ENCODE results near the gene ARHGAP23.
"Not testable (repeated sequence)": the region's sequence is repeated elsewhere in the genome, so short reads cannot be mapped to it uniquely, and the experiment has no call there.

ARHGAP23 gene

DNA sequence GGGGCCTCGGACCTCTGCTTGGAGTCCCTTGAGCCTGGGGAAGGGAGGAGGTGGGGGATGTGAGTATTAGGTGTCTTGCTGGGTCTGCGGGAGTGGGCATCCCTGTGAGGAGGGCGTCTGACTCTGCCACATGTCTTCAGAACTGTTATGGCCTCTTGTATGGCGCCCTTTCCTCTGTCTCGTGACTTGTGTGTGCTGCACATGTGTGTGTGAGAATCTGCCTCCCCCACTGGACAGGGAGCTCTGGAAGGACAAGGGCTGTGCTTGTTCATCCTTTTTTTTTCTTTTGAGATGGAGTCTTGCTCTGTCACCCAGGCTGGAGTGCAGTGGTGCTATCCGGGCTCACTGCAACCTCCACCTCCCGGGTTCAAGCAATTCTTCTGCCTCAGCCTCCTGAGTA is 33.4 kb downstream of the ARHGAP23 start:
- DNase-seq = no peak

DNA sequence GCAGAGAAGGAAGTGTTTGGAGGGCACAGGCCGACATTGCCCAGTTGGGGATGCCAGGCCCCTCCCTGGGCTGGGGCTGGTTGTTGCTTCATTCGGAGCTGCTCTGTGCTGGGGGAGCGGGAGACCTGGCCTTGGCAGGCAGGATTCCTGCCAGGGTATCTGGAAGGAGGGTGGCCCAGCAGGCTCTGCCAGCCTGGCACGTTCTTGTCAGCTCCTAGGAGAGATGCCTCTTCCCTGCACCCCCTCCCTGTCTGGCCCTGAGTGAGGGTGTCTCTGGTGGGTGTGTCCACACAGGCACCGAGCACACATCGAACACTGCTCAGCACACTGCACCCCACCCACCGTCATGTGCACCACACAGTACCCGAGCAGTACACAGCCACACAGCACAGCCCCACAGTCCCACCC is 35.2 kb downstream of the ARHGAP23 start:
- no peak for DNase-seq

DNA sequence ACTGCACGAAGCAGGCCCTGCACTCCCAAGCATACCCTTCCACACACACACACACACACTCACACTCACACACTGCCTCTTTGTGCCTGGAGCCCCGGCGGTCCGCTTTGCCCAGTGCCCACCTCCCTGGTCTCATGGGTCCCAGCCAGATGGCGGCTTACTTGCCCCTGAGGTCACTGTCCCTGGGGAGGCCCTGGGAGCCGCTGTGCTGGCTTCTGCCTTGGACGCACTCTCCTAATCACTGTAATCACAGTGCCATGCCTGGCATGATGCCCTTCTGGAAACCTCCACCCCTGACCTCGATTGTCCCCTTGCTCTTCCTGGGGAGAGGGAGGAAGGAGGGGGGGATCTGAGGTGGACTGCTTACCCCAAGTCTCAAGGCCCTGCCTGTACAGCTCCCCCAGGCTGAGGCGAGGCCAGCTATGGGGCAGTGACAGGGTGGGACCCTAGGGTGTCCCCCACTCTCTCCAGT is 36.0 kb downstream of the ARHGAP23 start:
- DNase-seq = no peak

DNA sequence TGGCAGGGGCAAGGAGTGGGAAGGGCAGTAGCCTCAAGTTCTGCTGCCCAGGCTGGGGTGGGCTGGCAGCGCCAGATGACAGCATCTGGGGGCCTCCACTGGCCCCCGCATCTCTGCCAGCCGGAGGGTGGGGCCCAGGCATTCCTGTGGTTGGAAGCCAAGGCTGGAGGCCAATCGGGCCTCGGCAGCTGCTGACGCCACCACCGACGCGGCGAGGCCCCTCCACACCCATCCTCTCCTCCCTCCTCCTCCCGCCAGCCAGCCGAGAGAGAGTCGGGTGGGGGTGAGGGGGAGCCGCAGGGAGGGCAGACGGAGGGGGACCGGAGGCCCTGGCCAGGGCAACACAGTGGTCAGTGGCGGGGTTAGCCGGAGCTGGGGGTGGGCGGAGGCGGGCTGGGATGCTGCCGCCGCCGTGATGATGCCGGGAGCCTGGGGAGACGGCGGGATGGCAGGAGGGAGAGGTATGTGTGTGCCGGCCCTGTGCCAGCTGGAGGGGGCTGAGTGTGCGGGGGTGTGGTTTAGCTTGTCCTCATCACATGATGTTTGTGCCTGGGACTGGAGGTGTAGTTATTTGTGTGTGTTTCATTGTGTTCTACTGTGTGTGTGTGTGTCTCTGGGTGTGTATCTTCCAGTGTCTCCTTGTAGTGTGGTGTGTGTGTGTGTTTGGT is 36.6 kb downstream of the ARHGAP23 start:
- DNase-seq = no peak

DNA sequence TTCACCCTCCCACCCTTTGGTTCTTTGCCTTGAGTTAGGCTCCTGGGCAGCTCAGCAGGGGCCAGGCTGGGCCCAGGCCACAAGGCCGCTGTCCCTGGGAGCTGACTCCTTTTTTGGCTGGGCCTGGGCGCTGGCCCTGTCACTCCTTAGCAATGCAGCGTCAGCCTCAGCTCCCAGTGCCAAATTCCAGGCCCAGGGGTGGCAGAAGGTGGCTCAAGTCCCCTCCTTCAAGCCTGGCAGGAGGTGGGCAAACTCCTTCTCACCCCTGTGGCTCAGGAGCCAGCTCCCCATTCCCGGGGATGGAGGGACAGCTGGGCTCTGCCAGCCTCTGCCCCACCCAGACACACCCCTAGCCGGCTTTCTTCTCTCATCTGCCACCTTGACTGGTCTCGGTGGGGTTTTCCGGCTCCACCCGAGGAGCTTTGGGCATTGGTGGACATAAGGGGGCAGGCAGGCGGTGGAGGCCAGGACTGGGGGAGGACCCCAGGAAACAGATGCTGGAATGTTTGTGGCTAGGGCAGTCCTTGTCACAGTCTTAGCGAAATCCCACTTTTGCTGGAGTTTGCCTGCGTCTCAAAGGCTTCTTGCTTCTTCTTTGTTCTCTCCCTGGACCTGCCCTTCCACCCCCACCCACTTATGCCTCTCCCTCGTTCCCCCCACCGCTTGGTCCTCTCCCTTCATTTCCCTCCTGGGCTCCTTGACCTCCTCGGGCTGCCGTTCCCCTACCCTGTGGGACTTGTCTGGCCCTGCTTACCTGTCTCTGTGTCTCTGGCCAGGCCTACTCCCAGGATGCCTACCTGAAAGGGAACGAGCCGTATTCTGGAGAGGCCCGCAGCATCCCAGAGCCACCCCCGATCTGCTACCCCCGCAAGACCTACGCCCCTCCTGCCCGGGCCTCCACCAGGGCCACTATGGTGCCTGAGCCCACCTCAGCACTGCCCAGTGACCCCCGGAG is 37.4 kb downstream of the ARHGAP23 start:
- no peak for DNase-seq

DNA sequence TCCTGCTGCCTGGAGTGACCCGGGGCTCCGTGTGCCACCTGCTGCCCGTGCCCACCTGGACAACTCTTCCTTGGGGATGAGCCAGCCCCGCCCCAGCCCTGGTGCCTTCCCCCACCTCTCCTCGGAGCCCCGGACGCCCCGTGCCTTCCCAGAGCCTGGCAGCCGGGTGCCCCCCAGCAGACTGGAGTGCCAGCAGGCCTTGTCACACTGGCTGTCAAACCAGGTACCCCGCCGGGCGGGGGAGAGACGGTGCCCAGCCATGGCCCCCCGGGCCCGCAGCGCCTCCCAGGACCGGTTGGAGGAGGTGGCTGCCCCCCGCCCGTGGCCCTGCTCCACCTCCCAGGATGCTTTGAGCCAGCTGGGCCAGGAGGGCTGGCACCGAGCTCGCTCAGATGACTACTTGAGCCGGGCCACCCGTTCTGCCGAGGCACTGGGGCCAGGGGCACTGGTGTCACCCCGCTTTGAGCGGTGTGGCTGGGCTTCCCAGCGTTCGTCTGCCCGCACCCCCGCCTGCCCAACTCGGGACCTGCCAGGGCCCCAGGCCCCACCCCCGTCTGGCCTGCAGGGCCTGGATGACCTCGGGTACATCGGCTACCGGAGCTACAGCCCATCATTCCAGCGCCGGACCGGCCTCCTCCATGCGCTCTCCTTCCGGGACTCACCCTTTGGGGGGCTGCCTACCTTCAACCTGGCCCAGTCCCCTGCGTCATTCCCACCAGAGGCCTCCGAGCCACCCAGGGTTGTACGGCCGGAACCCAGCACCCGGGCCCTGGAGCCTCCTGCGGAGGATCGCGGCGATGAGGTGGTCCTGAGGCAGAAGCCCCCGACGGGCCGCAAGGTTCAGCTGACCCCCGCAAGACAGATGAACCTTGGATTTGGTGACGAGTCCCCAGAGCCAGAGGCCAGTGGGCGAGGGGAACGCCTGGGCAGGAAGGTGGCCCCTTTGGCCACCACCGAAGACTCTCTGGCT is 38.4 kb downstream of the ARHGAP23 start:
- DNase-seq = no peak

DNA sequence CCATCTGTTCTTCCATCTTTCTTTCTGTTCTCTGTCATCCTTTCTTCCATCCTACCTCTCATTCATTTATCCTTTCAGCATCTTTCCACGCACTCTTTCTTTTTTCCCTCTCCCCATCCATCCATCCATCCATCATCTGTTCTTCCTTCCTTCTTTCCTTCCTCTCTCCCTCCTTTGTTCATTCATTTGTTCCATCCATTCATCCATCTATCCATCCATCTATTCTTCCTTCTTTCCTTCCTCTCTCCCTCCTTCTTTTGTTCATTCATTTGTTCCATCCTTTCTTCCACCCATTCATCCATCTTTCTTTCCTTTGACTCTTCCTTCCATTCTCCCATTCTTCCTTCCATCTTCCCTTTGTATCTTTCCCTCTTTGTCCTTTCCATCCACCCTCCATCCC is 39.2 kb downstream of the ARHGAP23 start:
- no peak for DNase-seq

DNA sequence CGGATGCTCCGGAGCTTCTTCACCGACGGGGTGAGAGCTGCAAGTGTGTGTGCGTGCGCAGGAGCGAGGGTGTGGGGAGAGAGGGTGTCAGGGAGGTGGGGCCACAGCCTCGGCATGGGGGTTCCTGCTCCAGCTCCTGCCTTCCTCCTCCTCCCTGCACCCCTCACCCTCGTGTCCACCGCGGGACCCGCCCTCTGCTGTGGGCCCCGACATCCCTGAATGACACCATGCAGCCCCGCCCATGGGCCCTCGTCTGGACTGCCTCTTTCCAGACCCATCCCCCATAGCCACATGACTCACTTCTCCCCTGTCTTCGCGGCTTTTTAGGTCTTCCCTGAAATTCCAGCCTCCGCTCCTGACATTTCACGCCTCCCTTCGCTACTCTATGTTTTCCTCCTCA is 41.6 kb downstream of the ARHGAP23 start:
- DNase-seq = no peak

DNA sequence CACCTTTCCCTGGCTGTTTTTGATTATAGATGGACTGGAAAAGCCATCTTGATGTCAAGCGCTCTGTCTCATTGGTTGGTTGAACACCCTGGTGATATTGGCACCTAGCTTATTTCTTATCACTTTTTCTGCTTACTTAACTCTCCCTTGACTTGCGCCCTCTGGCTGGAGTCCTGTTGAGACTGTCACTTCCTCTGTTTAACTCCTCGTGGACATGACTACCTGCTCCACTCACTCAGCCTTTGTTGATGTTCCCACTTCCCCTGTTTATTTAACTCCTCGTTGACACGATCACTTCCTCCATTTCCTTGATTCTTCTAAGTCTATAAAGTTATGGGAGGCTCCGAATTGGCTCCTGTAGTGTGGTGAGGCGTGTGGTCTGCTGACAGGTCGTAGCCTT is 43.0 kb downstream of the ARHGAP23 start:
- not testable (repeated sequence) for DNase-seq

DNA sequence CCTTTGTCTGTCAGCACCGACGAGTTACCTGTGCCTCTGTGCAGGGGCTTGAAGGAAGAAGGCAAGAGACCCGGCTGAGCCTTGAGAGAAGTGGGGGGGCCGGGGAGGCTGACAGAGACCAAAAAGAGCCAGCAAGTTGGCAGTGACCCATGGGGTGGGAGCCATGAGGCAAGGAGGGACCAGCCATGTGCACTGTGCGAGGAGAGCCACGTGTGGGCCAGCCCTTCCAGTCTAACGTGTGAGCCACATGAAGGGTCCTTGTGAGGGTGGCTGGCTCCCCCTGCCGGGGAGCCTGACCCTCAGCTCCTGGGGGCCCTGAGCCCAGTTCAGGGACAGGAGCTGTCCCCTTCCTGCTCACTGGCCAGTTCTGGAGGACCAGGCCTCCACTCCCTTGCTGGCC is 46.4 kb downstream of the ARHGAP23 start:
- not testable (repeated sequence) for DNase-seq

DNA sequence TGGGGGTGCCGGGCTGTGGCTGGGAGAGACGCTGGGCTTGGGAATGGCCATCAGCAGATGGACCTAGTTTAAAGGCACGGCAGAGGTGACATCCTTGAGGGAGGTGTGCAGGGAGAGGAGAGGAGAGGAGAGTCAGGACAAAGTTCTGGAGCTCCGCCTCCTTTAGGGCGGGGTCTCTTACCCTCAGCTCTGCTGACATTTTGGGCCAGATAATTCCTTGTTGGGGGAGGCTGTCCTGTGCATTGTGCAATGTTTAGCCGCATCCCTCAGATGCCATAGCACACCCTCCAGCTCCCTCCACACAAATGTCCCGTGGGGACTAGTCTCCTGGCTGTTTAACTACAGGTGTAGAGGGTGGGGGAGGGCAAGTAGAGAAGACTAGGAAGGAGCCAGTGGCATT is 48.3 kb downstream of the ARHGAP23 start:
- no peak for DNase-seq

DNA sequence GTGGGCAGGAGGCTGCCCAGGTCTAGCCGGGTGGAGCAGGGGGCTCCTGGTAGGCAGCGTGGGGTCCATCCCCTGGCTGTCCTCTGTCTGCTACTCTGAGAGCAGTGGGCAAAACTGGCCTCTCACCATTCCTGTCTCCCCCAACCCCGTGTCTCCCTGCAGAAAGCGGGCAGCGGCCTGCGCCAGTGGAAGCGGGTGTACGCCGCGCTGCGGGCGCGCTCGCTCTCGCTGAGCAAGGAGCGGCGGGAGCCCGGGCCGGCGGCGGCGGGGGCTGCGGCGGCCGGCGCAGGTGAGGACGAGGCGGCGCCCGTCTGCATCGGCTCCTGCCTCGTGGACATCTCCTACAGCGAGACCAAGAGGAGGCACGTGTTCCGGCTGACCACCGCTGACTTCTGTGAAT is 49.2 kb downstream of the ARHGAP23 start:
- not testable (repeated sequence) for DNase-seq

DNA sequence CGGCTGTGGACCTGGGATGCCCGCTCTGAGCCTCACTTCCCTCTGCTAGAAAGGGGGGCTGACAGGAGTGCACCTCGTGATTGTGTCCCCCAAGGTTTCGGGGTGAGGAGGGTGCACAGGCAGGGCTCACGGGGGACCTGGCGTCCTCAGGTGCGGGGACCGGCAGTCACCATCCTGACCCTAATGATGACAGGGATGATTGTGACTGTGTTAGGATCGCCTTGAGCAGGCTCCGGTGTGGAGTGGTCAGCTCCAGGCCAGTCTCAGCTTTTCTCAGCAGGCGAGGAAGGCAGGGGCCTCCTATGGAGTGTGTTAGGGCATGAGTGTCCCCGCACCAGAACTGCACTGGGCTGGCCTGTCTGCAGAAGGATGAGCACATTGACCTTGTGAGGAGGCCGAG is 49.7 kb downstream of the ARHGAP23 start:
- DNase-seq = not testable (repeated sequence)

DNA sequence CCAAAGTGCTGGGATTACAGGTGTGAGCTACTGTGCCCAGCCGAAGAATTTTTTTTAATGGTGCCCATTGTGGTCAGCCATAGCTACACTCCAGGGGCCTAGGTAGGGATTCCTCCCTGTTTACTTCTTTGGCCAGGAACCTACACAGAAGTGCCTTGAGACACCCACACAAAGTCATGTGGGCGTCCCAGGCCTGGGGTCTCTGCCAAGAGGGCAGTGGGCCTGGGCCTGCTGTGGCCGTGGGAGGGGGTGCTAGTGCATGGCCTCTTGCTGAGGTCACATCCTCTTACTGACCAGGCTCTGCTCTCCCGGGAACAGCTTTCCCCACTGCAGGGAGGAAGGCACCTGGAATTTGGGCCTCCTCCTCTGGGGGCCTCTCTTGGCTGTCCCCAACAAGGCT is 50.4 kb downstream of the ARHGAP23 start:
- not testable (repeated sequence) for DNase-seq

DNA sequence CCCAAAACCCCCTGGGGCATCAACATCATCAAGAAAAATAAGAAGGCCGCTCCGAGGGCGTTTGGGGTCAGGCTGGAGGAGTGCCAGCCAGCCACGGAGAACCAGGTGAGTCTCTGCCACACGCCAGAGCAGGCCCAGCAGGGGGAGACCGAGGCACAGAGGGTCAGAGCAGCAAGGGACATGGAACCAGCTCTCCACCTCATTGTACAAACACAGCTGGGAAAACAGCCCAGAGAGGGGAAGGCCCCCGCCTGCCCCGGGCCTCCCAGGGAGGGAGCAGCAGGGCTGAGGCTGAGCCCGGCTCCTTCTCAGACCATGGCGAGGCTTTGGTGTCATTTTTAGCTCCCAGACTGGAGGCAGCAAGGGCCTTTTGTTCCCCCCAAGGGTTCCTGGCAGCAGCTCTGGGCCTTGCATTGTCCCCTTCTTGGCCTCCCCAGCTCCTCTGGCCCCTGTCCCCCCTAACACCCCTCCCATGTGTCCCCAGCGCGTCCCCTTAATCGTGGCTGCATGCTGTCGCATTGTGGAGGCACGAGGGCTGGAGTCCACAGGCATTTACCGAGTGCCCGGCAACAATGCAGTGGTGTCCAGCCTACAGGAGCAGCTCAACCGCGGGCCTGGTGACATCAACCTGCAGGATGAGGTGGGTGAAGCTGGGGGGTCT is 53.9 kb downstream of the ARHGAP23 start:
- not testable (repeated sequence) for DNase-seq

DNA sequence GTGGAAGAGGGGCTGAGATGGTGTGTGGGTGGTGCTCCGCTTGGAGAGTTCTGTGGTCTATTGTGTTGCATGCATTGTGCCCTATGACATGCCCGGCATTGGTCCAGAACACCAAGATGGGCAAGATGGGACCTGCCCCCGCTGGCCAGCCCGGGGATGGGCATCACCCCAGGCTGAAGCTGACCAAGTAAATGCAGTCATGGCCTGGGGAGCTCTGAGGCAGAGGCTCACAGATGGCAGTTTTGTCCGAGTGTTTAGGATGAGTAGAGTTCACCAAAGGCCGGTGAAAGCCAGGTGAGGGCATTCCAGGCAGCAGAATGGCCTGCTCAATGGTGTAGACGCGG is 54.4 kb downstream of the ARHGAP23 start:
- DNase-seq = not testable (repeated sequence)

DNA sequence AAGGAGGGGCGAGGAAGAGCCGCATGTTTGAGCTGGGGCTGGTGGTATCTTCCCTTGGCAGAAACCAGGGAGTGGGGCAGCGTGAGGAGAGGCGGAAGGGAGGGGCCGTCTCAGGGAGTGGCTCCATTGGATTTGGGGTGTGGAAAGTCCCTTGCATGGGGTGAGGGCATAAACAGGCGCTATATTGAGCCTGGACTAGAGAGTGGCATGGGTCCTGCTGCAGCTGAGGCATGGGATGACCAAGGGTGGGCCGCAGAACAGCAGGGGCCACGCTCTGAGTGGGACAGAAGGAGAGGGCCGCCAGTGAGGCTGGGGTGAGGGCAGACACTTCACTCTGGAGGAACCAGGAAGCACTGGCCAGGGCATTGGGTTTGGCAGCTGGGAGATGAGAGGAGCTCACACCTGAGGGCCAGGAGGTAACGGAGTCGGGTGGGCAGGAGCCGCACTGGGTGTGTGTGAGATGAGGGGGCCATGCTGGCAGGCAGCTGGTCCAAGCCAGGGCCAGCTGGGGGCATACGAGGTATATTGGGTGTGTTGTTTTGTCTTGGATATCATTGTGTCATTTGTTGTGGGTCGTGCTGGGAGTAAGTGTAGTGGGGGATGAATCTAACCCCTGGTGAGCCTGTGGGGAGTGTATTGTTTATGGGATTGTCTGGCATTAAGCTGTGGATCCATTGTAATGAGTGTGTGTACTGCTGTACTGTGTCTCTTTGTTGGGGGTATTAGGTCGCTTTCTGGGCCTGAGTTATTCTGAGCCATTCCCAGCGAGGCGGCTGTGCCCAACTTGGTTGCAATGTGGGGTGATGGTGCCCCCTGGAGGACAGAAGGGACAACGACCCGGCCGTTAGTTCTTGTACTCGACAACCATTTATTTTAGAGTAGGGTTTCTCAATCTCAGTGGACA is 56.2 kb downstream of the ARHGAP23 start:
- peak; percentile 55 for DNase-seq

DNA sequence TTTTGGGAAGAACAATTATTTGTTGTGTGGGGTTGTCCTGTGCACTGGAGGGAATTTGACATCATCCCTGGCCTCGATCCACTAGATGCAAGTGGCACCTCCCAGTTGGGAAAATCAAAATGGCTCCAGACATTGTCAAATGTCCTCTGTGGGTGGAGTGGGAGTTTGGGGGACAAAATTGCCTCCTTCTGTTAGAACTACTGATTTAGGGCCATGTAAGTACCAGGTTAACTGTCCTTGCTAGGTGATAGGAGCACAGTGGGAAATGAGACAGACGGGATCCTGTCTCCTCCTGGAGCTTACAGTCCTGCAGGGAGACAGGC is 56.8 kb downstream of the ARHGAP23 start:
- DNase-seq = no peak

DNA sequence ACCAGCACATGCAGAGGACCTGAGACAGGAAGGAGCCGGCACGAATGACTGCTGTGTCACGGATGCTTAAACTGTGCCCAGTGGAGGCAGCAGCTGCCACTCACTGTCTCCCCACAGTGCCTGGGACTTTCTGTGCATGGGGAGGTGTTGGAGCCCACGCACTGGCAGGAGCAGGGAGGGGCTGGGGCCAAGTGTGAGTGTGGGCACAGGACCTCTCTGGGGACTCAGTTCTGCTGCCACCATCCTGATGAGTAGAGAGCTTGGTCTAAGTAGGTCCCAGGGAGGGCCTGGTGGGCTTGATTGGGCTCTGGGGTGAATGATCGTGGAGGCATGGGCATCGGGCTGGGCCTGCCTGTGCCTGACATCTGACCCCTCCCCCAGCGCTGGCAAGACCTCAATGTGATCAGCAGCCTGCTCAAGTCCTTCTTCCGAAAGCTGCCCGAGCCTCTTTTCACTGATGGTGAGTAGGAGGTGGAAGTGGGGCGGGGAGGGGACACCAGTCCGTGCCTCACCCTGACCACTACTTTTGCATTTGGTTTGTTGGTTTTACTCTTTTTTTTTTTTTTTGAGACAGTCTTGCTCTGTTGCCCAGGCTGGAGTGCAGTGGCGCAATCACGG is 57.5 kb downstream of the ARHGAP23 start:
- peak; percentile 26 for DNase-seq

DNA sequence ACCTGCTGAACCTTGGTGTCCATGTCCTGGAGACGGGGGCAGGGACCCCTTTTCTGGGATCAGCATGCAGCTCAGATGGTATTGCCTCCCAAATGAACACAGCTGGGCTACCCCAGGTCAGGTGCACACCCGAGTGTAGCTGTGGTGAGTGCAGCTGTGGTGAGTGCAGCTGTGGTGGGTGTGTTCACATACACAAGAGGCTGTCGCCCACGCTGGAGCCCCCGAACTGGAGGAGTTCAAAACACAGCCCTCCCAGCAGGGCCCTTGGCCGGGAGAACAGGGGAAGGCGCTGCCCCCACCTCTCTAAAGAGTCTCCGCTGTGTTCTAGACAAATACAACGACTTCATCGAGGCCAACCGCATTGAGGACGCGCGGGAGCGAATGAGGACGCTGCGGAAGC is 61.5 kb downstream of the ARHGAP23 start:
- not testable (repeated sequence) for DNase-seq

All from CD4-positive, alpha-beta T cell treated with Interleukin-4 for 4 hours (primary cell).